Uterus (tissue), 4 donors: ENCODE results near the gene FAHD1. TPM values are rescaled to one million over a fixed set of nuclear protein-coding genes. Genes with fewer than 3 reads are reported as not detected.

Experiments used
- DNase-seq, 2 donors: peaks; one replicate each; pipeline ENCODE4 v3.0.0-alpha.2; 2019 to 2020
- H3K27ac ChIP-seq, 2 donors: fragments of 200-600 bp; sonication (generic); 1 replicate in 1 of 2; 2 replicates in 1 of 2; pipeline ENCODE4 v1.5.1; 2016 to 2018
- H3K27me3 ChIP-seq, 2 donors: fragments of 200-600 bp; sonication (generic); one replicate each; pipeline ENCODE4 v1.5.1; 2018 to 2019; ENCODE audit warnings: control low read depth in 1 of 2
- H3K36me3 ChIP-seq, 2 donors: fragments of 200-600 bp; sonication (generic); one replicate each; pipeline ENCODE4 v1.5.1; 2019; ENCODE audit warnings: control low read depth in 1 of 2
- H3K4me1 ChIP-seq, 2 donors: fragments of 200-600 bp; sonication (generic); one replicate each; pipeline ENCODE4 v1.5.1; 2018 to 2019; ENCODE audit warnings: control low read depth in 1 of 2
- H3K4me3 ChIP-seq, 2 donors: fragments of 200-600 bp; sonication (generic); 1 replicate in 1 of 2; 2 replicates in 1 of 2; pipeline ENCODE4 v1.5.1; 2018 to 2019; ENCODE audit warnings: mild to moderate bottlenecking in 1 of 2
- H3K9me3 ChIP-seq, 2 donors: fragments of 200-600 bp; sonication (generic); one replicate each; pipeline ENCODE4 v1.5.1; 2019; ENCODE audit warnings: control low read depth in 1 of 2
- POLR2A ChIP-seq, 2 donors: fragments of 450-650 bp; IDR thresholded peaks; one replicate each; pipeline ENCODE4 v1.6.1; 2016; ENCODE audit warnings: antibody characterized with exemption in 2 of 2, mild to moderate bottlenecking in 1 of 2, moderate library complexity in 1 of 2
- intact Hi-C: fragments of 100-400 bp; cut with DNase I; formaldehyde crosslinking; loops from one replicate; pipeline ENCODE4 v1.15.1; 2023; ENCODE audit warnings: low total_unique reads
- total RNA-seq, 4 donors: library from RNA; depleted of rRNA in 3 of 4; stranded (reverse); fragments of >200 nt in 3 of 4; gene quantifications; one replicate each; pipeline versions ENCODE4 v1.1.0 to v1.2.4, GENCODE V29; 2014 to 2023
- TF ChIP-seq, protein P1 (sequence below), 4 experiments: fragments of 200-600 bp in 2 of 4; fragments of 450-650 bp in 2 of 4; sonication (generic) in 2 of 4; IDR thresholded peaks; one replicate each; pipeline ENCODE4 v1.5.1; 2016 to 2019; ENCODE audit warnings: antibody characterized with exemption in 4 of 4, mild to moderate bottlenecking in 2 of 4, moderate library complexity in 1 of 4
- donor health status: DM: yes; HTN: yes; CAD: no.

Gene FAHD1
- total RNA-seq, 4 donors from 2014 or later = 3.5 to 115 (median 22.2) TPM

DNA sequence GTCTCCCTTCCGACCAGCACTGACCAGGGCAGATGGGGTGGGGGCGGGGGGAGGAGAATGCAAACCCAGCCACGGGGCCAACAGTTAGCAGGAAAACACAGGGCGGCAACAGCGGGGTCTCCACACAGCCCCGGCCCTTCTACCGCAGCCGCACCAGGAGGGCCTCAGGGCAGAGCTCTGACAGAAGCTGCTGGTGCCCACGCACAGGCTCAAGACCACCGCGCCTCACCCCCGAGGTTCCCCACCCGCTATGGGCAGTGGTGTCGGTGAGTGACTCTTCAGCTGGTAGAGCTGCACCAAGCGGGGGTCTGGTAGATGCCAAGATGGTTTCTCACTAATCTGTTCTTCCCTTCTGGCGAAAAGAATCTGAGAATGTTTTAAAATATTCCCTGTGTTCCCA lies 16.5 kb upstream of the FAHD1 start:
- DNase-seq = no peak
- intact Hi-C loops = no loop called here
- Histone ChIP-seq H3K27ac (no peak overlapping the region), H3K27me3 (no peaks in the 10 kb centered on the region), H3K4me3 (no peak overlapping the region), H3K36me3 (no peaks in the 10 kb centered on the region), H3K9me3 (no peaks in the 10 kb centered on the region), H3K4me1 (no peaks in the 10 kb centered on the region)
- TF ChIP-seq POLR2A (IDR thresholded peaks at IDR 0.05) = no peak
- TF ChIP-seq, protein P1, sequence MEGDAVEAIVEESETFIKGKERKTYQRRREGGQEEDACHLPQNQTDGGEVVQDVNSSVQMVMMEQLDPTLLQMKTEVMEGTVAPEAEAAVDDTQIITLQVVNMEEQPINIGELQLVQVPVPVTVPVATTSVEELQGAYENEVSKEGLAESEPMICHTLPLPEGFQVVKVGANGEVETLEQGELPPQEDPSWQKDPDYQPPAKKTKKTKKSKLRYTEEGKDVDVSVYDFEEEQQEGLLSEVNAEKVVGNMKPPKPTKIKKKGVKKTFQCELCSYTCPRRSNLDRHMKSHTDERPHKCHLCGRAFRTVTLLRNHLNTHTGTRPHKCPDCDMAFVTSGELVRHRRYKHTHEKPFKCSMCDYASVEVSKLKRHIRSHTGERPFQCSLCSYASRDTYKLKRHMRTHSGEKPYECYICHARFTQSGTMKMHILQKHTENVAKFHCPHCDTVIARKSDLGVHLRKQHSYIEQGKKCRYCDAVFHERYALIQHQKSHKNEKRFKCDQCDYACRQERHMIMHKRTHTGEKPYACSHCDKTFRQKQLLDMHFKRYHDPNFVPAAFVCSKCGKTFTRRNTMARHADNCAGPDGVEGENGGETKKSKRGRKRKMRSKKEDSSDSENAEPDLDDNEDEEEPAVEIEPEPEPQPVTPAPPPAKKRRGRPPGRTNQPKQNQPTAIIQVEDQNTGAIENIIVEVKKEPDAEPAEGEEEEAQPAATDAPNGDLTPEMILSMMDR (IDR thresholded peaks at IDR 0.05) = no peak

GRCh38 chr16:1812732-1813163 lies 14.3 kb upstream of the FAHD1 start:
- no peaks in the 10 kb centered on the region for H3K36me3 ChIP-seq
- H3K4me1 ChIP-seq = no peaks in the 10 kb centered on the region
- intact Hi-C loops = no loop called here
- H3K9me3 ChIP-seq = no peaks in the 10 kb centered on the region
- H3K27ac ChIP-seq = no peak overlapping the region
- TF ChIP-seq POLR2A (IDR thresholded peaks at IDR 0.05) = no peak
- TF ChIP-seq, protein P1 (IDR thresholded peaks at IDR 0.05) = peak; percentile 39 to 51 (median 44)
- DNase-seq = peak in 1 of 2 donors; percentile 41
- H3K27me3 ChIP-seq = no peaks in the 10 kb centered on the region
- no peak overlapping the region for H3K4me3 ChIP-seq

- no peak for DNase-seq
- H3K27me3 ChIP-seq = no peaks in the 10 kb centered on the region
- H3K9me3 ChIP-seq = no peaks in the 10 kb centered on the region
- H3K36me3 ChIP-seq = no peaks in the 10 kb centered on the region
- H3K4me1 ChIP-seq = no peaks in the 10 kb centered on the region
- H3K27ac ChIP-seq = no peak overlapping the region
- TF ChIP-seq, protein P1 (IDR thresholded peaks at IDR 0.05) = no peak
- TF ChIP-seq POLR2A (IDR thresholded peaks at IDR 0.05) = no peak
- H3K4me3 ChIP-seq = no peak overlapping the region
- intact Hi-C loops = no loop called here
Measured at GRCh38 chr16:1815461-1815860, 11.5 kb upstream of the FAHD1 start.

- H3K4me1 ChIP-seq = no peaks in the 10 kb centered on the region
- H3K9me3 ChIP-seq = no peaks in the 10 kb centered on the region
- H3K36me3 ChIP-seq = no peaks in the 10 kb centered on the region
- DNase-seq = no peak
- H3K27me3 ChIP-seq = no peaks in the 10 kb centered on the region
- no peak overlapping the region for H3K27ac ChIP-seq
- no peak for TF ChIP-seq POLR2A (IDR thresholded peaks at IDR 0.05)
- TF ChIP-seq, protein P1 (IDR thresholded peaks at IDR 0.05) = no peak
- intact Hi-C loops = no loop called here
- H3K4me3 ChIP-seq = no peak overlapping the region
Measured at GRCh38 chr16:1816396-1817275, 10.4 kb upstream of the FAHD1 start.

DNA sequence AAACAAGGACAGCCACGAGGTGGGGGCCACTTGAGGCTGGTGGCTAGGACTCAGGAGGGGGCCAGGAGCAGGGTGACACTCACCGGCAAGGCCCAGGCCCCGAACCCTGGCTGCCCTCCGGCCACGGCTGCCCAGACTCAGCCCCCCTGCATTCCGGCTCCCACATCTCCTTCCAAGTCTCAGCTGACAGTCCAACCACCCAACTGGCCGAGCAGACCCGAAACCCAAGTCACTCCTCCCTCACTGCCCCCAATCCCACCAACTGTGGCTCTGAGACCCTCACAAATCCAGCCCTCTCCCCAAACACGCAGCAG lies 9.8 kb upstream of the FAHD1 start:
- H3K9me3 ChIP-seq = no peaks in the 10 kb centered on the region
- H3K4me3 ChIP-seq = no peak overlapping the region
- H3K36me3 ChIP-seq = no peaks in the 10 kb centered on the region
- H3K27me3 ChIP-seq = no peaks in the 10 kb centered on the region
- H3K27ac ChIP-seq = no peak overlapping the region
- no peak for DNase-seq
- no peaks in the 10 kb centered on the region for H3K4me1 ChIP-seq
- intact Hi-C loops = no loop called here
- TF ChIP-seq POLR2A (IDR thresholded peaks at IDR 0.05) = no peak
- TF ChIP-seq, protein P1 (IDR thresholded peaks at IDR 0.05) = no peak
